CD14-positive monocyte (primary cell): ENCODE results near the gene FAF1. TPM values are rescaled to one million over a fixed set of nuclear protein-coding genes. Genes with fewer than 3 reads are reported as not detected.

Source experiments
- DNase-seq, 3 donors: peaks; one replicate each; pipeline ENCODE4 v3.0.0-alpha.2; 2011 to 2022
- H2AFZ ChIP-seq: 2 replicates; pipeline ENCODE4 v1.6.0; 2012; ENCODE audit warnings: mild to moderate bottlenecking, low read depth, low read length, inconsistent platforms; ENCODE audit not compliant: insufficient read depth, poor library complexity, severe bottlenecking
- H3K27ac ChIP-seq, 2 donors: 1 replicate in 1 of 2; 2 replicates in 1 of 2; pipeline ENCODE4 v1.5.1; 2012 to 2013; ENCODE audit warnings: low read length in 2 of 2, control low read depth in 1 of 2, inconsistent platforms in 1 of 2, low read depth in 1 of 2, mild to moderate bottlenecking in 1 of 2
- H3K27me3 ChIP-seq, 2 donors: one replicate each; pipeline versions ENCODE4 v1.6.0 to v1.6.1; 2011 to 2013; ENCODE audit warnings: low read length in 2 of 2; ENCODE audit not compliant: control insufficient read depth in 2 of 2, insufficient read depth in 2 of 2
- H3K36me3 ChIP-seq, 2 donors: replicated peaks in 1 of 2; 1 replicate in 1 of 2; 2 replicates in 1 of 2; pipeline versions ENCODE4 v1.5.1 to v1.6.1; 2012 to 2013; ENCODE audit warnings: low read length in 2 of 2, control low read depth in 1 of 2, inconsistent platforms in 1 of 2, mild to moderate bottlenecking in 1 of 2; ENCODE audit not compliant: insufficient read depth in 2 of 2, control insufficient read depth in 1 of 2
- H3K4me1 ChIP-seq, 2 donors: 1 replicate in 1 of 2; 2 replicates in 1 of 2; pipeline versions ENCODE4 v1.5.1 to v1.6.1; 2012 to 2013; ENCODE audit warnings: low read length in 2 of 2, control low read depth in 1 of 2, inconsistent platforms in 1 of 2, mild to moderate bottlenecking in 1 of 2, moderate library complexity in 1 of 2; ENCODE audit not compliant: insufficient read depth in 2 of 2, control insufficient read depth in 1 of 2
- H3K4me2 ChIP-seq: replicated peaks from 2 replicates; pipeline ENCODE3; 2012; ENCODE audit warnings: low read length, moderate library complexity, mild to moderate bottlenecking; ENCODE audit not compliant: poor library complexity, severe bottlenecking; ENCODE audit errors: extremely low read depth
- H3K4me3 ChIP-seq, 3 experiments: fragments of 200-600 bp in 1 of 3; sonication (generic) in 1 of 3; replicated peaks in 1 of 3; 1 replicate in 2 of 3; 2 replicates in 1 of 3; pipeline ENCODE4 v1.5.1; 2011 to 2013; ENCODE audit warnings: low read length in 3 of 3, mild to moderate bottlenecking in 3 of 3, control low read depth in 2 of 3, low read depth in 2 of 3, inconsistent platforms in 1 of 3, moderate library complexity in 1 of 3
- H3K79me2 ChIP-seq: 2 replicates; pipeline ENCODE4 v1.6.0; 2012; ENCODE audit warnings: mild to moderate bottlenecking, control low read depth, inconsistent platforms, low read length, moderate library complexity; ENCODE audit not compliant: insufficient read depth
- H3K9ac ChIP-seq: 2 replicates; pipeline ENCODE4 v1.6.0; 2017; ENCODE audit warnings: low read length, mild to moderate bottlenecking; ENCODE audit not compliant: insufficient read depth, poor library complexity, severe bottlenecking
- H3K9me3 ChIP-seq, 2 donors: replicated peaks in 1 of 2; 1 replicate in 1 of 2; 2 replicates in 1 of 2; pipeline versions ENCODE4 v1.5.1 to v1.6.1; 2012 to 2013; ENCODE audit warnings: low read length in 2 of 2, control low read depth in 1 of 2; ENCODE audit not compliant: control insufficient read depth in 1 of 2, insufficient read depth in 1 of 2
- H4K20me1 ChIP-seq: 2 replicates; pipeline ENCODE4 v1.6.0; 2012; ENCODE audit warnings: mild to moderate bottlenecking, low read length, control low read depth, moderate library complexity; ENCODE audit not compliant: insufficient read depth
- H3K27ac Mint-ChIP-seq, 7 donors: one replicate each; pipeline ENCODE4 v1.8.0; 2020; ENCODE audit warnings: mild to moderate bottlenecking in 7 of 7, mixed read lengths in 7 of 7, moderate library complexity in 6 of 7, inconsistent platforms in 2 of 7
- H3K27me3 Mint-ChIP-seq, 3 donors: one replicate each; pipeline ENCODE4 v1.8.0; 2021 to 2022; ENCODE audit warnings: low read depth in 3 of 3, mild to moderate bottlenecking in 3 of 3, mixed read lengths in 3 of 3, moderate library complexity in 3 of 3, inconsistent platforms in 1 of 3
- H3K36me3 Mint-ChIP-seq, 2 donors: one replicate each; pipeline ENCODE4 v1.8.0; 2020; ENCODE audit warnings: mixed read lengths in 2 of 2, inconsistent platforms in 1 of 2, mild to moderate bottlenecking in 1 of 2
- H3K4me1 Mint-ChIP-seq: one replicate; pipeline ENCODE4 v1.8.0; 2020; ENCODE audit warnings: mild to moderate bottlenecking, mixed read lengths
- H3K4me3 Mint-ChIP-seq, 2 donors: one replicate each; pipeline ENCODE4 v1.8.0; 2020; ENCODE audit warnings: mild to moderate bottlenecking in 2 of 2, mixed read lengths in 2 of 2, moderate library complexity in 1 of 2
- H3K9me3 Mint-ChIP-seq, 7 donors: one replicate each; pipeline ENCODE4 v1.8.0; 2020 to 2022; ENCODE audit warnings: mixed read lengths in 7 of 7, mild to moderate bottlenecking in 6 of 7, moderate library complexity in 6 of 7, inconsistent platforms in 2 of 7
- CTCF ChIP-seq: fragments of 200-600 bp; IDR thresholded peaks from one replicate; pipeline ENCODE4 v1.8.0; 2022; ENCODE audit warnings: antibody characterized with exemption, mild to moderate bottlenecking
- WGBS: methylation state at CpG from one replicate; pipeline ENCODE4 v1.1.5; 2013; ENCODE audit warnings: missing lambda C conversion rate; ENCODE audit not compliant: insufficient coverage; 5-methylcytosine and 5-hydroxymethylcytosine counted together
- intact Hi-C, 2 donors: fragments of 100-400 bp; cut with micrococcal nuclease; formaldehyde crosslinking; loops; one replicate each; pipeline versions ENCODE4 v1.15.0 to v1.15.1; 2023
- polyA plus RNA-seq, 3 donors: library from polyadenylated mRNA; depleted of rRNA in 1 of 3; unstranded in 2 of 3; stranded (reverse) in 1 of 3; fragments of 300-500 nt in 2 of 3; fragments of >200 nt in 1 of 3; fragmentation: Illumina TruSeq in 2 of 3; gene quantifications; 1 replicate in 2 of 3; 2 replicates in 1 of 3; pipeline ENCODE4 v1.2.3, GENCODE V29; 2012 to 2021

FAF1 gene
- polyA plus RNA-seq, 3 donors, result 11.4 to 29.6 (median 16.9) TPM

- no peak overlapping the region for H3K27ac Mint-ChIP-seq
- no peaks in the 10 kb centered on the region for H3K9me3 Mint-ChIP-seq
- TF ChIP-seq CTCF, result no peak
- H3K27me3 ChIP-seq, result no peaks in the 10 kb centered on the region
- peaks cover 50% of the 10 kb centered on the region for H4K20me1 ChIP-seq
- whole genome bisulfite sequencing, result no CpG with 5 or more reads among the region's 1 CpG
- no peak overlapping the region for H3K9ac ChIP-seq
- H2AFZ ChIP-seq, result no peak overlapping the region
- no peaks in the 10 kb centered on the region for H3K27me3 Mint-ChIP-seq
- H3K36me3 Mint-ChIP-seq, result peaks cover 8 to 14% of the 10 kb centered on the region in 2 donors
- no peak overlapping the region for H3K4me3 Mint-ChIP-seq
- DNase-seq, result no peak
- H3K4me3 ChIP-seq, result no peak overlapping the region
- peaks cover 16% of the 10 kb centered on the region for H3K4me1 Mint-ChIP-seq
- H3K4me2 ChIP-seq, result no peak overlapping the region
- no peaks in the 10 kb centered on the region for H3K9me3 ChIP-seq
- peaks cover 4% of the 10 kb centered on the region in 2 donors for H3K4me1 ChIP-seq
- intact Hi-C loops, result no loop called here
- H3K79me2 ChIP-seq, result peaks cover 88% of the 10 kb centered on the region
- peaks cover 0 to 4% of the 10 kb centered on the region in 2 donors for H3K36me3 ChIP-seq
- no peak overlapping the region for H3K27ac ChIP-seq
These were observed 9.7 kb downstream of the FAF1 start for GRCh38 chr1:50950396-50950795.

GRCh38 chr1:50949286-50949982, 10.6 kb downstream of the FAF1 start:
- no peak for TF ChIP-seq CTCF

More at GRCh38 chr1:50949286-50949982, 10.6 kb downstream of the FAF1 start:
- H3K27ac ChIP-seq, result no peak overlapping the region
- peaks cover 11% of the 10 kb centered on the region for H3K4me1 Mint-ChIP-seq
- intact Hi-C loops, result no loop called here
- H3K27me3 ChIP-seq, result no peaks in the 10 kb centered on the region
- no peak overlapping the region for H2AFZ ChIP-seq
- no peaks in the 10 kb centered on the region for H3K9me3 Mint-ChIP-seq
- no peaks in the 10 kb centered on the region for H3K9me3 ChIP-seq
- H3K36me3 Mint-ChIP-seq, result peaks cover 8 to 17% of the 10 kb centered on the region in 2 donors
- H3K4me3 ChIP-seq, result no peak overlapping the region
- H3K4me3 Mint-ChIP-seq, result no peak overlapping the region
- no peak overlapping the region for H3K4me2 ChIP-seq
- no peak overlapping the region for H3K9ac ChIP-seq
- peaks cover 88% of the 10 kb centered on the region for H3K79me2 ChIP-seq
- H3K4me1 ChIP-seq, result no peaks in the 10 kb centered on the region
- no peak for DNase-seq
- no peak overlapping the region for H3K27ac Mint-ChIP-seq
- no peaks in the 10 kb centered on the region for H3K27me3 Mint-ChIP-seq
- H4K20me1 ChIP-seq, result peaks cover 51% of the 10 kb centered on the region
- H3K36me3 ChIP-seq, result peaks cover 0 to 4% of the 10 kb centered on the region in 2 donors
- 100% methylated on average over 6 of the region's 9 CpGs for WGBS
